Putamen (tissue), 1 donor: ENCODE data around the gene NPAS3.

Experiments
- DNase-seq: peaks from one replicate; pipeline ENCODE4 v3.0.0-alpha.2; 2016; ENCODE audit warnings: low spot score

NPAS3 gene

GRCh38 chr14:33480887-33481184 is 542.2 kb downstream of the NPAS3 start:
- DNase-seq: no peak

GRCh38 chr14:33483110-33483509 is 544.4 kb downstream of the NPAS3 start:
- no peak for DNase-seq

GRCh38 chr14:33483541-33483940 is 544.9 kb downstream of the NPAS3 start:
- DNase-seq: no peak

GRCh38 chr14:33484264-33484663 is 545.6 kb downstream of the NPAS3 start:
- DNase-seq: no peak

GRCh38 chr14:33486332-33486890 is 547.7 kb downstream of the NPAS3 start:
- DNase-seq: no peak

GRCh38 chr14:33488582-33488981 is 549.9 kb downstream of the NPAS3 start:
- DNase-seq: no peak

- no peak for DNase-seq
Measured at GRCh38 chr14:33490555-33490954, 551.9 kb downstream of the NPAS3 start.

GRCh38 chr14:33491112-33491511 is 552.4 kb downstream of the NPAS3 start:
- no peak for DNase-seq

- DNase-seq: no peak
Measured at GRCh38 chr14:33492491-33492890, 553.8 kb downstream of the NPAS3 start.

- DNase-seq: no peak
Measured at GRCh38 chr14:33493266-33493665, 554.6 kb downstream of the NPAS3 start.

- no peak for DNase-seq
Measured at GRCh38 chr14:33493990-33494389, 555.3 kb downstream of the NPAS3 start.

GRCh38 chr14:33499687-33500086 is 561.0 kb downstream of the NPAS3 start:
- no peak for DNase-seq

GRCh38 chr14:33504246-33505099 is 565.8 kb downstream of the NPAS3 start:
- DNase-seq: no peak

- DNase-seq: no peak
Measured at GRCh38 chr14:33505266-33505962, 566.7 kb downstream of the NPAS3 start.

GRCh38 chr14:33505963-33506329 is 567.3 kb downstream of the NPAS3 start:
- no peak for DNase-seq

GRCh38 chr14:33508126-33509062 is 569.7 kb downstream of the NPAS3 start:
- DNase-seq: no peak

GRCh38 chr14:33509454-33509853 is 570.8 kb downstream of the NPAS3 start:
- DNase-seq: no peak

- DNase-seq: no peak
Measured at GRCh38 chr14:33510063-33510481, 571.4 kb downstream of the NPAS3 start.

GRCh38 chr14:33510991-33511390 is 572.3 kb downstream of the NPAS3 start:
- DNase-seq: no peak

GRCh38 chr14:33511851-33512640 is 573.4 kb downstream of the NPAS3 start:
- no peak for DNase-seq

- DNase-seq: no peak
Measured at GRCh38 chr14:33515441-33515840, 576.8 kb downstream of the NPAS3 start.
